OCI-LY1 (cell line): ENCODE measurements around the gene PHKA2.

Experiments used
- H2AFZ ChIP-seq: fragments of 200-600 bp; sonication (generic), shearing (Covaris generic); 2 replicates; pipeline ENCODE4 v1.6.0; 2014; ENCODE audit warnings: antibody characterized with exemption, mild to moderate bottlenecking, low read length
- H3F3A ChIP-seq: fragments of 200-600 bp; sonication (generic), shearing (Covaris generic); 2 replicates; pipeline ENCODE4 v1.6.0; 2014; ENCODE audit warnings: mild to moderate bottlenecking, antibody characterized with exemption, low read length, moderate library complexity; ENCODE audit not compliant: insufficient read depth
- H3K27ac ChIP-seq: fragments of 200-600 bp; sonication (generic); 2 replicates; pipeline ENCODE4 v1.5.1; 2014; ENCODE audit warnings: low read length, mixed run types, mild to moderate bottlenecking, low read depth; ENCODE audit not compliant: poor library complexity, severe bottlenecking
- H3K27me3 ChIP-seq: fragments of 200-600 bp; sonication (generic); 2 replicates; pipeline ENCODE4 v1.6.0; 2014; ENCODE audit warnings: antibody characterized with exemption, mild to moderate bottlenecking, low read length, moderate library complexity; ENCODE audit not compliant: insufficient read depth
- H3K36me3 ChIP-seq: fragments of 200-600 bp; sonication (generic); 2 replicates; pipeline ENCODE4 v1.6.1; 2014; ENCODE audit warnings: mild to moderate bottlenecking, antibody characterized with exemption, low read length, moderate library complexity, mixed read lengths; ENCODE audit not compliant: insufficient read depth
- H3K4me1 ChIP-seq: fragments of 200-600 bp; sonication (generic); 2 replicates; pipeline ENCODE4 v1.5.1; 2014; ENCODE audit warnings: mild to moderate bottlenecking, low read length, moderate library complexity; ENCODE audit not compliant: insufficient read depth, severe bottlenecking
- H3K4me2 ChIP-seq: fragments of 200-600 bp; sonication (generic), shearing (Covaris generic); 2 replicates; pipeline ENCODE4 v1.6.1; 2014; ENCODE audit warnings: low read length
- H3K4me3 ChIP-seq: fragments of 200-600 bp; sonication (generic); 2 replicates; pipeline ENCODE4 v1.5.1; 2014; ENCODE audit warnings: low read length, low read depth, mild to moderate bottlenecking, mixed read lengths; ENCODE audit not compliant: poor library complexity, severe bottlenecking
- H3K79me2 ChIP-seq: fragments of 200-600 bp; shearing (Covaris generic); 2 replicates; pipeline ENCODE4 v1.6.1; 2016; ENCODE audit warnings: mixed run types, low read length, mixed read lengths; ENCODE audit not compliant: insufficient read depth
- H3K9ac ChIP-seq: fragments of 200-600 bp; sonication (generic), shearing (Covaris generic); 2 replicates; pipeline ENCODE4 v1.6.1; 2014; ENCODE audit warnings: mild to moderate bottlenecking, low read length, mixed read lengths
- H3K9me2 ChIP-seq: fragments of 200-600 bp; sonication (generic), shearing (Covaris generic); 2 replicates; pipeline ENCODE4 v1.6.1; 2014; ENCODE audit warnings: low read depth, mild to moderate bottlenecking, low read length, mixed read lengths
- H3K9me3 ChIP-seq: fragments of 200-600 bp; shearing (Covaris generic); 2 replicates; pipeline ENCODE4 v1.6.1; 2014; ENCODE audit warnings: low read length, mixed read lengths
- H4K20me1 ChIP-seq: fragments of 200-600 bp; sonication (generic), shearing (Covaris generic); 2 replicates; pipeline ENCODE4 v1.6.0; 2016; ENCODE audit warnings: mild to moderate bottlenecking, low read length; ENCODE audit not compliant: insufficient read depth
- EZH2 ChIP-seq: fragments of 200-600 bp; sonication (generic), shearing (Covaris generic); IDR thresholded peaks from 2 replicates; pipeline ENCODE4 v1.8.0; 2017; ENCODE audit warnings: borderline replicate concordance, mixed run types, mild to moderate bottlenecking, antibody characterized with exemption, low read length, moderate library complexity, mixed read lengths
- TF ChIP-seq, protein P1 (sequence below): fragments of 200-600 bp; sonication (generic), shearing (Covaris generic); IDR thresholded peaks from 2 replicates; pipeline ENCODE4 v1.5.1; 2017; ENCODE audit warnings: mild to moderate bottlenecking, antibody characterized with exemption, low read length, moderate library complexity, mixed read lengths

The PHKA2 gene, protein sequence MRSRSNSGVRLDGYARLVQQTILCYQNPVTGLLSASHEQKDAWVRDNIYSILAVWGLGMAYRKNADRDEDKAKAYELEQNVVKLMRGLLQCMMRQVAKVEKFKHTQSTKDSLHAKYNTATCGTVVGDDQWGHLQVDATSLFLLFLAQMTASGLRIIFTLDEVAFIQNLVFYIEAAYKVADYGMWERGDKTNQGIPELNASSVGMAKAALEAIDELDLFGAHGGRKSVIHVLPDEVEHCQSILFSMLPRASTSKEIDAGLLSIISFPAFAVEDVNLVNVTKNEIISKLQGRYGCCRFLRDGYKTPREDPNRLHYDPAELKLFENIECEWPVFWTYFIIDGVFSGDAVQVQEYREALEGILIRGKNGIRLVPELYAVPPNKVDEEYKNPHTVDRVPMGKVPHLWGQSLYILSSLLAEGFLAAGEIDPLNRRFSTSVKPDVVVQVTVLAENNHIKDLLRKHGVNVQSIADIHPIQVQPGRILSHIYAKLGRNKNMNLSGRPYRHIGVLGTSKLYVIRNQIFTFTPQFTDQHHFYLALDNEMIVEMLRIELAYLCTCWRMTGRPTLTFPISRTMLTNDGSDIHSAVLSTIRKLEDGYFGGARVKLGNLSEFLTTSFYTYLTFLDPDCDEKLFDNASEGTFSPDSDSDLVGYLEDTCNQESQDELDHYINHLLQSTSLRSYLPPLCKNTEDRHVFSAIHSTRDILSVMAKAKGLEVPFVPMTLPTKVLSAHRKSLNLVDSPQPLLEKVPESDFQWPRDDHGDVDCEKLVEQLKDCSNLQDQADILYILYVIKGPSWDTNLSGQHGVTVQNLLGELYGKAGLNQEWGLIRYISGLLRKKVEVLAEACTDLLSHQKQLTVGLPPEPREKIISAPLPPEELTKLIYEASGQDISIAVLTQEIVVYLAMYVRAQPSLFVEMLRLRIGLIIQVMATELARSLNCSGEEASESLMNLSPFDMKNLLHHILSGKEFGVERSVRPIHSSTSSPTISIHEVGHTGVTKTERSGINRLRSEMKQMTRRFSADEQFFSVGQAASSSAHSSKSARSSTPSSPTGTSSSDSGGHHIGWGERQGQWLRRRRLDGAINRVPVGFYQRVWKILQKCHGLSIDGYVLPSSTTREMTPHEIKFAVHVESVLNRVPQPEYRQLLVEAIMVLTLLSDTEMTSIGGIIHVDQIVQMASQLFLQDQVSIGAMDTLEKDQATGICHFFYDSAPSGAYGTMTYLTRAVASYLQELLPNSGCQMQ

GRCh38 chrX:18983666-18984380 is at the start of gene PHKA2:
TSS of gene PHKA2 (minus strand) at chrX:18984114. CDS start at chrX:18983932, 182 bp downstream.
- Histone ChIP-seq H3K79me2 (peaks cover 9% of the 10 kb centered on the region), H3K9ac (peak within 1 kb of the TSS; percentile 93), H2AFZ (0 out of 2 replicates have a peak within 1 kb of the TSS, but pooled peaks have one; percentile 93), H3K27me3 (no peaks in the 10 kb centered on the region), H3K9me2 (no peaks in the 10 kb centered on the region), H3K4me3 (peak within 1 kb of the TSS; percentile 98), H3K9me3 (no peaks in the 10 kb centered on the region), H3K36me3 (no peaks in the 10 kb centered on the region), H3K27ac (peak within 1 kb of the TSS; percentile 44), H3F3A (no peaks in the 10 kb centered on the region), H4K20me1 (no peaks in the 10 kb centered on the region), H3K4me1 (peaks cover 39% of the 10 kb centered on the region), H3K4me2 (peak within 1 kb of the TSS; percentile 92)
- TF ChIP-seq, protein P1, sequence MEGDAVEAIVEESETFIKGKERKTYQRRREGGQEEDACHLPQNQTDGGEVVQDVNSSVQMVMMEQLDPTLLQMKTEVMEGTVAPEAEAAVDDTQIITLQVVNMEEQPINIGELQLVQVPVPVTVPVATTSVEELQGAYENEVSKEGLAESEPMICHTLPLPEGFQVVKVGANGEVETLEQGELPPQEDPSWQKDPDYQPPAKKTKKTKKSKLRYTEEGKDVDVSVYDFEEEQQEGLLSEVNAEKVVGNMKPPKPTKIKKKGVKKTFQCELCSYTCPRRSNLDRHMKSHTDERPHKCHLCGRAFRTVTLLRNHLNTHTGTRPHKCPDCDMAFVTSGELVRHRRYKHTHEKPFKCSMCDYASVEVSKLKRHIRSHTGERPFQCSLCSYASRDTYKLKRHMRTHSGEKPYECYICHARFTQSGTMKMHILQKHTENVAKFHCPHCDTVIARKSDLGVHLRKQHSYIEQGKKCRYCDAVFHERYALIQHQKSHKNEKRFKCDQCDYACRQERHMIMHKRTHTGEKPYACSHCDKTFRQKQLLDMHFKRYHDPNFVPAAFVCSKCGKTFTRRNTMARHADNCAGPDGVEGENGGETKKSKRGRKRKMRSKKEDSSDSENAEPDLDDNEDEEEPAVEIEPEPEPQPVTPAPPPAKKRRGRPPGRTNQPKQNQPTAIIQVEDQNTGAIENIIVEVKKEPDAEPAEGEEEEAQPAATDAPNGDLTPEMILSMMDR = no peak
- TF ChIP-seq EZH2 = no peak

- Histone ChIP-seq H3K27ac (no peak overlapping the region), H3K9me3 (no peaks in the 10 kb centered on the region), H3K4me3 (no peak overlapping the region), H3K9ac (no peak overlapping the region), H3K9me2 (no peaks in the 10 kb centered on the region), H3K79me2 (no peaks in the 10 kb centered on the region), H2AFZ (no peak overlapping the region), H3F3A (no peaks in the 10 kb centered on the region), H3K4me2 (no peak overlapping the region), H4K20me1 (no peaks in the 10 kb centered on the region), H3K27me3 (no peaks in the 10 kb centered on the region), H3K4me1 (no peaks in the 10 kb centered on the region), H3K36me3 (no peaks in the 10 kb centered on the region)
- TF ChIP-seq EZH2 = no peak
- TF ChIP-seq, protein P1 = no peak
Measured at GRCh38 chrX:19030805-19031204, 46.9 kb upstream of the PHKA2 start.

DNA sequence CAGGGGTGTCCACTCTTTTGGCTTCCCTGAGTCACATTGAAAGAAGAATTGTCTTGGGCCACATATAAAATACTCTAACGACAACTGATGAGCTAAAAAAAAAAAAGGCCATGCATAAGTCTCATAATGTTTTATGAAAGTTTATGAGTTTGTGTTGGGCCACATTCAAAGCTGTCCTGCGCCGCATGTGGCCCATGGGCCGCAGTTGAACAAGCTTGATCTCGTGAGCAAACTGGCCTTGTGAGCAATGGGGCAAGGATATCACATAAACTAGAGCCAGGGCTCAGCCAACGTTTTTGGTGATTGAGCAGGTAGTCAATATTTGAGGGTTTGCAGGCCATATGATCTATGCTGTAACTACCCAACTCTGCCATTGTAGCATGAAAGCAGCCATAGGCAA is 44.6 kb upstream of the PHKA2 start:
- Histone ChIP-seq H3K9me2 (no peaks in the 10 kb centered on the region), H3K4me1 (no peaks in the 10 kb centered on the region), H3K36me3 (no peaks in the 10 kb centered on the region), H3K27ac (no peak overlapping the region), H3K27me3 (no peaks in the 10 kb centered on the region), H3K79me2 (no peaks in the 10 kb centered on the region), H3K4me2 (no peak overlapping the region), H3K9me3 (no peaks in the 10 kb centered on the region), H3K9ac (no peak overlapping the region), H2AFZ (no peak overlapping the region), H4K20me1 (no peaks in the 10 kb centered on the region), H3K4me3 (no peak overlapping the region), H3F3A (no peaks in the 10 kb centered on the region)
- TF ChIP-seq EZH2 = no peak
- TF ChIP-seq, protein P1 = no peak
